HG03565 (cell line): Measurements from ENCODE around the gene UCP2.
"Not testable (repeated sequence)": the region's sequence is repeated elsewhere in the genome, so short reads cannot be mapped to it uniquely, and the experiment has no call there.

Experiments used
- ATAC-seq: cut with Tn5 transposase; IDR thresholded peaks from one replicate; pipeline ENCODE4 v1.9.1; 2021; ENCODE audit warnings: mild to moderate bottlenecking, moderate library complexity; ENCODE audit not compliant: unreplicated experiment

Gene UCP2

DNA sequence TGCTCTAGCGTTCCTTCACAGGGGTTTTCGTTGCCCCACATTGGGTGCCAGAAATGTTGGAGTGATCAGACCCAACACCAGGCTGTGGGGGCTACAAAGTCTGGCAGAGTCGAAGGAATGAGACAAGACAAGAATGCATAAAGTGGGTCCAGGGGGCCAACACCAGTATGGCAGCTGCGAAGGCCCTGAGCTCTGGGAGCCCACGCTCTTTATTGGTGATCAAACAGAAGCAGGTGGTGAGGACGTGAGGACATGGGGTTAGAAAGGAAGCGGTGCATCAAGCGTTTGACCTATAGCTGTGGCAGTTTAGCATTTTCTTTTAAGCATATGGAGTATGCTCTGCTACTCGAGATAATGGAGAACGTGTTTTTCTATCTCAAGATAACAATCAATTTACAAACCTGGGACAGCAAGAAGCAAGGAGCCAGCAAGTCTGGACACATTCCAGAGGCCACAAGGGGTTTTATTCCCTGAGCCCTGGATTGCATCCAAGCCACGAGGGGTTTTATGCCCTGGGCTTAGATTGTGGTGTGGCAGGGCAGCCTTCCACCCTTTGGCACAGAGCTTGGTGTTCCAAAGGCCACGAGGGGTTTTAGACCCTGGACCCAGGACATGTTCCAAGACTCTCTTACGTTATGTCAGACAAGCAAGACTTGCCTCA, 35.7 kb downstream of the UCP2 start:
- no peak for ATAC-seq

DNA sequence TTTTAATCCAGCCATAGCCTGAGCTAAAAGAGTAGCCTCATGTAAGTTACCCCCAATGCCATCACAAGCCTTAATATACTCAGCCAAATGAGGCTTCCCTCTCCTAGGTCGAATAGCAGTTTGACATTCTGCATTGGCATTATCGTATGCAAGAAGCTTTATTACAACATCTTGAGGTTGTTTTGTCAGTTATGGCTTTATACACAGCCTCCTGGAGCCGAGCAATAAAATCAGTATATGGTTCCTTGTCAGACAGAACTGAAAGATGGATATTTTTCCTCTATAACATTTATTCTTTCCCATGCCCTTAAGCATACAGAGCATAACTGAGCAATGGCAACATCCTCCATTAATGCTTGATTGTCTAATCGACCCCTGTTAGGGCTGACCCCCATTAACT, 37.2 kb downstream of the UCP2 start:
- ATAC-seq, result no peak

DNA sequence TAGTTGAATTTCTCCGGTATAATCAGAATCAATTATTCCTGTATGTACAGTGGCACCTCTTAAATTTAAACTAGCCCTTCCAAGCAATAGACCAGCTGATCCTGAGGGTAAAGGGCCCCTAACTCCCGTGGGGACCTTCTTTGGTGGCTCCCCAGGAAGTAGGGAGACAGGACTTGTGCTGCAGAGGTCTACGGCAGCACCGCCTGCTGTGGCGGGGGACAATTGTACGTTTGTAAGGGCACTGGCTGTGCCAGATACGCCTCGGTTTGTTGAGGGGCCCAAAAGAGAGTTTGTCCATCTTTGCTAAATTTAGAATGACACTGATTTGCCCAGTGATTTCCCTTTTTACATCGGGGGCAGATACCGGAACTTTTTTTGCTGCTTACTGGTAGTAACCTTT, 37.7 kb downstream of the UCP2 start:
- ATAC-seq, result no peak

DNA sequence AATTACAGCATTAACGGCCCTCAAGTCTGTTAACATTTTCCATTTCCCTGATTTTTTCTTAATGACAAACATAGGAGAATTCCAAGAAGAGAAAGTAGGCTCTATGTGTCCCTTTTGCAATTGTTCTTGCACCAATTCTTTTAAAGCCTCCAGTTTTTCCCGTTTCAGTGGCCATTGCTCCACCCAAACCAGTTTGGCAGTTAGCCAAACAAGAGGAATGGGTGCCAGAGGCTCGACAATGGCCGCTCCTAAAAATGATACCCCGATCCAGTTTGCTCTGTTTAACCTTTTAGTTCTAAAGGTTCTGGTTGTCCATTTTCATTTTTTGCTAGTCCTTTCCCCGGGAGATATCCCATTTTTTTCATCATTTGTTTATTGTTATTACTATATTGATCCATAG, 38.6 kb downstream of the UCP2 start:
- ATAC-seq, result no peak

DNA sequence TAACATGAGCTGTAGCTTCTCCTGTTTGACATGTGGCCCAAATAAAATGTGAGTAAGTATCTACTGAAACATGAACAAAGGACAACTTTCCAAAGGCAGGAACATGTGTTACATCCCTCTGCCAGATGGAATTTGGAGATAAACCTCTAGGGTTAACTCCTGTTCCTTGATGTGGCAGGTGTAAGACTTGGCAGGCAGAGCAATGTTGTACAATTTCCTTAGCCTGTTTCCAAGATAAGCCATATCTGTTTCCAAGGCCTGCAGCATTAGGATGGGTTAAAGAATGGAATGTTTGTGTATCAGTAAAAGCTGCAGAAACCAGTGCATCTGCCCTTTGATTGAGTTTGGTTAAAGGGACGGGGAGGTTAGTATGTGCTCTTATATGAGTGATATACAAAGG, 40.6 kb downstream of the UCP2 start:
- no peak for ATAC-seq

DNA sequence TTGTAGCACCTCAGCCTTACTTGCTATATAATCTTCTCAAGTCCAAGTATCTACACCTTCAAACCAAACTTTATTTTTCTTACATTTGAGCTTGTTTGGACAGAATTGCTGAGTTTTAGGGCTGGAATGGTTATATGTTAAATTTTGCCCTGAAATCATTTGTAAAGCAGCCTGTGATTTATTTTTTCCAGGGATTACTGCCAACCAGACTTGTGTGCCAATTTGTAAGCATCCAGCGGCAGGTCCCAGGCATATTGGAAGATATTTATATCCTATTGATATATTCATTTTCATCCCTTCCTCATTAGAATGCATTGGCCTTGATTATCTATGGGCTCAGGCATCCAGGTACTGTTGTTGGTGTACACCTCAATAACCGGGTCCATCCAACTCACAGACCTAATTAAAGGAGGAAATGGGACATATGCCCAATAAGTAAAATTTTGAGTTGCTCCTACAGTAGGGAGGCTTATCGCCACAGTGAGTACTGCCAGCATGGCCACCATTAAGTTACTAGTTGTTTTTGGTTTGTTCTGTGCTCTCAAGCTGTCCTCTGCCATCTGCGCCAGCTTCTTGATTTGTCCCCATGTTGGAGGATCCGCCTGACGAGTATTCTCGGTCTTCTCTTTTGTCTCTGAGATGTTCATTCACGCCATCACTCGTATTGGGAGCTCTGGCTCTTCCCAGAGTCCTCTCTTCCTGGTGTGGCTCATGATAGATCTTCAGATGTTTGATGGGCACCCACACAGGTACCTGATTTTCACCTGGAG, 41.7 kb downstream of the UCP2 start:
- ATAC-seq, result no peak

DNA sequence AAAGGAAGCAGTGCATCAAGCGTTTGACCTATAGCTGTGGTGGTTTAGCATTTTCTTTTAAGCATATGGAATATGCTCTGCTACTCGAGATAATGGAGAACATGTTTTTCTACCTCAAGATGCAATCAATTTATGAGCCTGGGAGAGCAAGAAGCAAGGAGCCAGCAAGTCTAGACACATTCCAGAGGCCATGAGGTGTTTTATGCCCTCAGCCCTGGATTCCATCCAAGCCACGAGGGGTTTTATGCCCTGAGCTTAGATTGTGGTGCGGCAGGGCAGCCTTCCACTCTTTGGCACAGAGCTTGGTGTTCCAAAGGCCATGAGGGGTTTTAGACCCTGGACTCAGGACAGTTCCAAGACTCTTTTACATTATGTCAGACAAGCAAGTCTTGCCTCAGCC, 43.5 kb downstream of the UCP2 start:
- ATAC-seq, result no peak

DNA sequence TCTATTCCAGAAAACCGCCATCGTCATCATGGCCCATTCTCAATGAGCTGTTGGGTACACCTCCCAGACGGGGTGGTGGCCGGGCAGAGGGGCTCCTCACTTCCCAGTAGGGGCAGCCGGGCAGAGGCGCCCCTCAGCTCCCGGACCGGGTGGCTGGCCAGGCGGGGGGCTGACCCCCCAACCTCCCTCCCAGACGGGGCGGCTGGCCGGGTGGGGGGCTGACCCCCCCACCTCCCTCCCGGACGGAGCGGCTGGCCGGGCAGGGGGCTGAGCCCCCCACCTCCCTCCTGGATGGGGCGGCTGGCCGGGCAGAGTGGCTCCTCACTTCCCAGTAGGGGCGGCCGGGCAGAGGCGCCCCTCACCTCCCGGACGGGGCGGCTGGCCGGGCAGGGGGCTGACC, 46.6 kb downstream of the UCP2 start:
- ATAC-seq, result not testable (repeated sequence)

DNA sequence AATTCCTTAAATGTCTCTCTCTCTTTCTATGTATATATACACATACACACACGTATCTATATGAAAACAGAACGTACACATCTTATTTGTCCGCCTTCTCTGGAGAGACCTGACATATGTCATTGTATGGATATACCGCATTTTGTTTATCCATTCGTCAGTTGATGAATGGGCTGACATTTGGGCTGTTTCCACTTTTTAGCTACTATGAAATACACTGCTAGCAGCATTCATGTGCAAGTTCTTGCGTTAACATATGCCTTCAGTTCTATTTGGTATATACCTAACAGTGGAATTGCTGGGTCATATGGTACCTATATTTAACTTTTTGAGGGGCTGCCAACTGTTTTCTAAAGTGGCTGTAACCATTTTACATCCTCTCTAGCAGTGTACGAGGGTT, 49.9 kb downstream of the UCP2 start:
- ATAC-seq, result no peak

DNA sequence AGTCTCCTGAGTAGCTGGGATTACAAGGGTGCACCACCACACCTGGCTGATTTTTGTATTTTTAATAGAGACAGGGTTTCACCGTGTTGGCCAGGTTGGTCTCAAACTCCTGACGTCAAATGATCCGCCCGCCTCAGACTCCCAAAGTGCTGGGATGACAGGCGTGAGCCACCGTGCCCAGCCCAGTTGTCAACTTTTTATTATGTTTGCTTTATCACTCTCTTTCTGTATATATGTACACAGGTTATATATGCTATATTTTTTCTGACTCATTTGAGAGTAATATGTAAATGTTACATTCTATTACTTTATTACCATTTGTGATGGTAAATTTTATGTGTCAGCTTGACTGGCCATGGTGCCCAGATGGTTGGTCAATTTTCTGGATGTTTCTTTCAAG, 50.7 kb downstream of the UCP2 start:
- no peak for ATAC-seq

DNA sequence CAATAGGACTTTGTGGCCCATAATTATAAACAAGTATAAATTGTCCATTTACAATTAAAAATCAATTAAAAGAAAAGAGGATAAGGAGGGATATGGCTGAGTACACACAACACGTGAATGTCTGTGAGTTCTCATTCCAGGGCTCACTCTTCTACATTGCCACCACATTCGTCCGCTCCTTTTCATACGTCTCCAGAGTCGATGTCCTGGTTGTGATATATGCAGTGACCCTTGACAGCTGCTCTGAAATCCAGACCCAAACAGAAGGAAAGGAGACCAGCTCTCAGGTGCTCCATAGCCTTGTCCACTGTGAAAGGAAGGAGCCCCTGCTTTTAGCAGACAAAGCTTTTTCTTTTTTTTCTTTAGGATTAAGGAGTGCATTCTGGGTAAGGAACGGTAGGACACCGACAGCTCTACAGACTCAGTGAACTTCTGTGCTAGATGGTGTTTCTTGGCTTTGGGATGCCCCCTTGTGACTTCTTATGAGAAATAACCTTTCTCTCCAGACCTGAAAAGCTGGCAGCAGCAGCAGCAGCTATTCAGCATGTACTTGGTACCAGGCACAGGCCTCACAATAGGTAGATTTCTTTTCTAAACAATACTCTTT, 51.5 kb downstream of the UCP2 start:
- no peak for ATAC-seq

DNA sequence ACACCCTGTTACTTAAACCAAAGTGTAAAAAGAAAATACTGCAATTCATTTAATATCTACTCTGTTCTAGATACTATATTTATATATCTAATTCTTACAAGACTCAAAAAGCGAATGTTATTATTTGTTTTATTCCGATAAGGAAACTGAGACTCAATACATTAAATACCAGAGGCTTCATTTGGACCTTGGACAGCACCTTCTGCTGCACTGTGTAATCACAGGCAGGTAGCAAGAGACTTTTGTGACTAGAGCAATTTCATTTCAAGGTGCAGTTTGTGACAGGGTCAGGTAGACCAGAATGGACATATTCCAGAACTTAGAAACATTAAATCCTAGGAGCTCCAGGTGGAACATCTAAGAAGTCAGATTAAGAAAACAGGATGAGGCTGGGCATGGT, 53.3 kb downstream of the UCP2 start:
- no peak for ATAC-seq
